Choroid plexus epithelial cell (primary cell): ENCODE data around the gene DCTN3.
A peak's percentile ranks its signal among the peaks of the same experiment; 100 is the strongest.

Experiments
- DNase-seq: peaks from one replicate; pipeline ENCODE4 v3.0.0-alpha.2; 2010; ENCODE audit warnings: low read depth
- H3K4me3 ChIP-seq: 2 replicates; pipeline ENCODE4 v1.5.1; 2011; ENCODE audit warnings: low read depth, mild to moderate bottlenecking, control low read depth, low read length, moderate library complexity
- TF ChIP-seq, protein P1 (sequence below): conservative IDR thresholded peaks from 2 replicates; pipeline ENCODE4 v1.5.1; 2011; ENCODE audit warnings: low read depth, mild to moderate bottlenecking, control low read depth, inconsistent platforms, low read length, moderate library complexity

The DCTN3 gene

DNA sequence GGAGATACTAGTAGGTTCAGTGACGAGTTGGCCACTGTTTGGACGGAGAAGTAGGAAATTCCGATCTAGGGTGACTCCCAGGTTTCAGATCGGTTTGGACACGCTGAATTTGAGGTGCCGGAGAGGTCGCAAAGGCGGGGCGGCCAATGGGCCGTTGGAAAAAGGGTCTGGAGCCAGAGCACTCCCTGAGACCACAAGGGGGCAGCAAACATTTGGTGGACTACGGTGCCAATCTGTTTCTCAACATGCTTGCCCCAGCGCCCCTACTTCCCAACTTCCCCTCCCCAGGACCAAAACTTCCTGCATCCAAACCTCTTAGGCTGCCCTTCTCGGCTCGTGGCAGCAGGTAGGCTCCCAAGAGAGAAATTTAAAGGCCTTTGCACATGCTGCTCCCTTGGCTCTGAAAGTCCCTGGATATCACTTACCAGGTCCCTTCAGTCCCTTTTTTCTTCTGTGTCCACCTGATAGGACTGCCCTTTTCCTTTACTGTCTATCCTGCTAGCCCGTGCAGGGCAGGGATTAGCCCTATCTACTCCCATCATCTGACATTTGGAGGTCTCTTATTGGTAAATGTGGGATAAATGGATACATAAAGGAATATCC is 7.4 kb downstream of the DCTN3 start:
- TF ChIP-seq, protein P1, sequence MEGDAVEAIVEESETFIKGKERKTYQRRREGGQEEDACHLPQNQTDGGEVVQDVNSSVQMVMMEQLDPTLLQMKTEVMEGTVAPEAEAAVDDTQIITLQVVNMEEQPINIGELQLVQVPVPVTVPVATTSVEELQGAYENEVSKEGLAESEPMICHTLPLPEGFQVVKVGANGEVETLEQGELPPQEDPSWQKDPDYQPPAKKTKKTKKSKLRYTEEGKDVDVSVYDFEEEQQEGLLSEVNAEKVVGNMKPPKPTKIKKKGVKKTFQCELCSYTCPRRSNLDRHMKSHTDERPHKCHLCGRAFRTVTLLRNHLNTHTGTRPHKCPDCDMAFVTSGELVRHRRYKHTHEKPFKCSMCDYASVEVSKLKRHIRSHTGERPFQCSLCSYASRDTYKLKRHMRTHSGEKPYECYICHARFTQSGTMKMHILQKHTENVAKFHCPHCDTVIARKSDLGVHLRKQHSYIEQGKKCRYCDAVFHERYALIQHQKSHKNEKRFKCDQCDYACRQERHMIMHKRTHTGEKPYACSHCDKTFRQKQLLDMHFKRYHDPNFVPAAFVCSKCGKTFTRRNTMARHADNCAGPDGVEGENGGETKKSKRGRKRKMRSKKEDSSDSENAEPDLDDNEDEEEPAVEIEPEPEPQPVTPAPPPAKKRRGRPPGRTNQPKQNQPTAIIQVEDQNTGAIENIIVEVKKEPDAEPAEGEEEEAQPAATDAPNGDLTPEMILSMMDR = peak; percentile 90
- H3K4me3 ChIP-seq = peak overlapping the region; percentile 80
- DNase-seq = peak; percentile 78

DNA sequence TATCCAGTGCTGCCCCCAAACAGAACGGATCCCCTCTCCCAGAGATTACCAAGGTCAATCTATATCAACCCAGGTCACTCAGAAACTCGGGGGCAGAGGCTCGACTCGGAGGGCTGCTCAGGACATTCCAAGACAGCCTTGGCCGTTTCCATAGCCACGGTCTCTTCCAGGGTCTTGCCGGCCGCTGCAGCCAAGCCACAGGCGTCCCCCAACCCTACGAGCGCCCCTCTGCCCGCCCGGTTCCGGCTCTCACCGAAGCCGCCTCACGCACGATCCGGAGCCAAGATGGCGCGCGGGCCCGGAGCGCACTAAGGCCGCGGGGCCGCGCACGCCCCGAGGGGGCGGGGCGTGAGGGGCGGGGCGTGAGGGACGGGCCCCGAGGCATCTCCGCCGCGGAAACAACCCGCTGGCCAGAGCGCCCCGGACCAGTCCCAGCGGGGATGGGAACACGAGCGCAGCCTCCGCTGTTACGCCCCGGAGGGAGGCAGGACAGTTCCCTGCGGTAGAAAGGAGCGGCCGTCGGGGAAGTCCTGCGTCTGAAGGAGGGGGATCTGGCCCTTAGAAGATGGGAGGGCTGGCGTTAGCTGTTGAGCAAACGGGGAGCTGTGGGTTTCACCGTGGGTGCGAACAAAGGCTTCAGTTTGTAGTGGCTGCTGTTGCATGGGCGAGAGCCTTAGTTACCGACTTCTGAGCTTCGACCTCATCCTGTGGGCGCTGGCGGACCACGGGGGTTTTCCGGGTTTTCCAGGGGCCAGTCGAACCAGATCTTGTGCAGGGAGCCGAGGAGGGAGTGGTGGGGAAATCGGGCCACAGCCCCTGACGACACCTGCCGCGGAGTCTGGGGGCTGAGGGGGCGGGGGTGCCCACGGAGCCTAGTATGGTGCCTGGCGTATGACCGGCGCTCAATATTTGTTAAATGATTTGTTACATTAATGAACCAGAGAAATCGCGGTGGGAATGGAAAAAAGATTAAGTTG is 8.2 kb downstream of the DCTN3 start, which contains the start of gene RPP25L:
Gene RPP25L (minus strand): TSS at position 287 of the 977 bp plus-strand sequence. CDS start 801 bp downstream, outside the sequence.
- DNase-seq = peak; percentile 84
- H3K4me3 ChIP-seq = peak within 1 kb of the TSS; percentile 80
- TF ChIP-seq, protein P1 = no peak

DNA sequence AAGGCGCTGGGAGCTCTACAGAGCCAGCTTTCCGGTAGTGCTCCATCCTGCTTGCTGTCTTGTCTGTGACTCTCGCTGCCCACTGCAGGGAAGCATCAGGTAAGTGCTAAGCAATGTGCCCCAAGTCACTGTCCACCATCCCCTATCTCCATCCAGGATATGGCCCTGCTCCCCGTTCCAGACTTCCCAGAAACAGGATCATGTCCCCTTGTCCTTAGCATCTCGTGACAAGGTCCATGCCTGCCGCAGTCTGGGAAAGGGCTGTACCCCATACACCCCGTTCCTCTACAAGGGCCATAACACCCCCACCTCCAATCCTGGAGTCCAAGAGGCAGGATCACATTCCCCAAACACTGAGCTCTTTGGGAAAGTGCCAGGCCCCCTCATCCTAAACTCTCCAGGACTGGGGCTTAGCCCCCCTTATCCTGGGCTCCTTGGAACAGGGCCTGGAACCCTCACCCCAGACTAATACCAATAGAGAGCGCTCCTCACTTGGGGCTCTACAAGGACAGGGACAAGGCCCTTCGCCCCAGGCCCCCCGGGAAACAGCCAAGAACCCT is 9.0 kb downstream of the DCTN3 start:
- TF ChIP-seq, protein P1 = peak; percentile 3
- DNase-seq = no peak
- peak overlapping the region; percentile 80 for H3K4me3 ChIP-seq

DNA sequence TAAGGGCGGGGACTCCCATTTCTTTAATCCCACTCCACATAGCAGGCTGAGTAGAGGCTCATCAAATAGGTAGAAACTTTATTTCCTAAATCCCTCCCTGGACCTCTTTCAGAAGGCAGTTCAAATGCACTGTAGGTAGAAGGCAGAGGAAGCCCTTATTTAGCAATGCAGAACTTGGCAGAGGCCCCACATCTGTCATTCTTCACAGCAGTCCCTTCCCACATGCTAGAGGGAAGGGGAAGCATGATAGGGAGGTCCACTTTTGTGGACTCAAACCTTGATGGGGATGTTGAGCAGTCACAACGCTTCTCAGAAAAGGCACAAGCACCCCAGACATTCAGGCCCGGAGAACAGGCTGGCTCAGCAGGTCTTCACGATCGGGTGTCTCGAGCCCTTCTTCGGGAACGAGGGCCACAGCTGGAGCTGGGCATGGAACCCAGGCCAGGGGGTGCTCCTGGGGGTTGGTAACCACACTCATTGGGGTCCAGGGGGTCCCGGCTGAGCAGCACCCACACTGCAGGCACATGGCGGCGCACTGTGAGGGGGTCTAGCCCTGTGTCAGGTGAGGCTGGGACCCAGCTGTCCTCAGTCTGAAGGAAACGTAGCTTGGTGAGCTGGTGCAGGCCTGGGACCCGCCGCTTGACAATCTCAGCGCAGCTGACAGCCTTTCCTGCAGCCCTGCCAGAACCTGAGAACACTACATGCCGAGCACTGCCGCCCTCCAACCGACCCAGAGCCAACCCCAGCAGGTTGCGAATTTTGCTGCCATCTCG is 9.7 kb downstream of the DCTN3 start:
- TF ChIP-seq, protein P1 = no peak
- H3K4me3 ChIP-seq = peak overlapping the region; percentile 80
- peak; percentile 47 for DNase-seq

DNA sequence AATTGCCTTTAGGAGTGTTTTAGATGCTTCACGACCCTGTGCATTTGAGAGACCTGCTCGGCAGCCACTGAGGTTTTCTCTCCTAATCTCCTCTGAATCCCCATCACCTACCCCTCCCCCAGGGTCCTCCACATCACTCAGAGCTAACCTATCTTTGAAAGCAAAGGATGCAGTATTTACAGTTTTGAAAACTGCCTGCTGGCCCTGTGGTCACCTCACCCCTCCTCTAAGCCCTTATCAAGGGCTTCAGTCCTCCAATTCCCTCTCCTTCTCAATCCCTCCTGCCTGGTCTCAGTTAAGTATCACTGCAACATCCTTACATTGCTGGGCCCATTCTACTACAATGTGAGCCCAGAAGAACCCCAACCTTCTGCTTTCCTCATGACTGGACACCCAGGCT is 13.0 kb downstream of the DCTN3 start:
- H3K4me3 ChIP-seq = no peak overlapping the region
- TF ChIP-seq, protein P1 = no peak
- DNase-seq = no peak

DNA sequence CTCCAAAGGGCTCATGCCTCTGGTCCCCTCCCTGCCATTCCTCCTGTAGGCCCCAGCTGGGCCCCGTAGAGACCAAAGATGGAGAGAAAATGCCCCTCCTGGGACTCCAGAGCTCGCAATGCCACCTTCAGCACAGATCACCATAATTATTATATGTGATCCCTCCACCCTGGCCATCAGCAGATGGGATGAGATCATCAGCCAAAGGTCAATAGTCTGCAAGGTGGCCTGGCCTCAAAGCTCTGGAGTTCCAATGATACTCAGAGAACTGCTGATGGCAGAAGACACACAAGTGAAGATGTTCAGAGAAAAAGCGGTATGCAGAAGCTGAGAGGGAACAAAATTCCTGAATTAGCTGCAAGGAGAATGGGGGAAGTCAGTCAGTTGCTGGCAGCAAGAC is 13.4 kb downstream of the DCTN3 start:
- TF ChIP-seq, protein P1 = no peak
- DNase-seq = no peak
- no peak overlapping the region for H3K4me3 ChIP-seq
